ENCODE results near the gene SORBS1. TPM values are rescaled to one million over a fixed set of nuclear protein-coding genes. Genes with fewer than 3 reads are reported as not detected.

Gene SORBS1
- total RNA-seq, 1 donor from 2014 or later = 221 TPM

- Mint-ChIP-seq H3K27me3 (ENCODE audit: unreplicated experiment) (peaks cover 9% of the 10 kb centered on the region), H3K9me3 (ENCODE audit: unreplicated experiment) (peaks cover 4% of the 10 kb centered on the region), H3K36me3 (ENCODE audit: unreplicated experiment) (no peaks in the 10 kb centered on the region), H3K4me1 (ENCODE audit: low read depth, unreplicated experiment) (peaks cover 5% of the 10 kb centered on the region), H3K4me3 (ENCODE audit: unreplicated experiment) (no peak overlapping the region), H3K27ac (ENCODE audit: unreplicated experiment) (peak overlapping the region; percentile 54)
- no peak for DNase-seq
- no peak for TF ChIP-seq CTCF (IDR thresholded peaks at IDR 0.05; ENCODE audit: partially characterized antibody, unreplicated experiment)
Measured at GRCh38 chr10:95423164-95424005, 137.8 kb downstream of the SORBS1 start.

GRCh38 chr10:95422233-95422632, 138.9 kb downstream of the SORBS1 start:
- DNase-seq = no peak
- peaks cover 5% of the 10 kb centered on the region for H3K4me1 Mint-ChIP-seq (ENCODE audit: low read depth, unreplicated experiment)
- H3K9me3 Mint-ChIP-seq (ENCODE audit: unreplicated experiment) = peaks cover 4% of the 10 kb centered on the region
- no peaks in the 10 kb centered on the region for H3K36me3 Mint-ChIP-seq (ENCODE audit: unreplicated experiment)
- peaks cover 5% of the 10 kb centered on the region for H3K27me3 Mint-ChIP-seq (ENCODE audit: unreplicated experiment)
- H3K27ac Mint-ChIP-seq (ENCODE audit: unreplicated experiment) = no peak overlapping the region
- TF ChIP-seq CTCF (IDR thresholded peaks at IDR 0.05; ENCODE audit: partially characterized antibody, unreplicated experiment) = no peak
- H3K4me3 Mint-ChIP-seq (ENCODE audit: unreplicated experiment) = no peak overlapping the region

- peaks cover 6% of the 10 kb centered on the region for H3K4me1 Mint-ChIP-seq (ENCODE audit: low read depth, unreplicated experiment)
- peaks cover 4% of the 10 kb centered on the region for H3K9me3 Mint-ChIP-seq (ENCODE audit: unreplicated experiment)
- no peaks in the 10 kb centered on the region for H3K36me3 Mint-ChIP-seq (ENCODE audit: unreplicated experiment)
- H3K27ac Mint-ChIP-seq (ENCODE audit: unreplicated experiment) = no peak overlapping the region
- no peak for DNase-seq
- no peak overlapping the region for H3K4me3 Mint-ChIP-seq (ENCODE audit: unreplicated experiment)
- peaks cover 4% of the 10 kb centered on the region for H3K27me3 Mint-ChIP-seq (ENCODE audit: unreplicated experiment)
- no peak for TF ChIP-seq CTCF (IDR thresholded peaks at IDR 0.05; ENCODE audit: partially characterized antibody, unreplicated experiment)
Measured at GRCh38 chr10:95421782-95422181, 139.4 kb downstream of the SORBS1 start.

GRCh38 chr10:95419399-95419798, 141.8 kb downstream of the SORBS1 start:
- H3K4me3 Mint-ChIP-seq (ENCODE audit: unreplicated experiment) = no peak overlapping the region
- H3K27me3 Mint-ChIP-seq (ENCODE audit: unreplicated experiment) = peaks cover 4% of the 10 kb centered on the region
- peaks cover 7% of the 10 kb centered on the region for H3K9me3 Mint-ChIP-seq (ENCODE audit: unreplicated experiment)
- H3K4me1 Mint-ChIP-seq (ENCODE audit: low read depth, unreplicated experiment) = peaks cover 28% of the 10 kb centered on the region
- TF ChIP-seq CTCF (IDR thresholded peaks at IDR 0.05; ENCODE audit: partially characterized antibody, unreplicated experiment) = no peak
- no peak overlapping the region for H3K27ac Mint-ChIP-seq (ENCODE audit: unreplicated experiment)
- H3K36me3 Mint-ChIP-seq (ENCODE audit: unreplicated experiment) = no peaks in the 10 kb centered on the region
- no peak for DNase-seq

GRCh38 chr10:95416973-95417372, 144.2 kb downstream of the SORBS1 start:
- Mint-ChIP-seq H3K4me1 (ENCODE audit: low read depth, unreplicated experiment) (peaks cover 31% of the 10 kb centered on the region), H3K27me3 (ENCODE audit: unreplicated experiment) (peaks cover 5% of the 10 kb centered on the region), H3K36me3 (ENCODE audit: unreplicated experiment) (no peaks in the 10 kb centered on the region), H3K4me3 (ENCODE audit: unreplicated experiment) (no peak overlapping the region), H3K27ac (ENCODE audit: unreplicated experiment) (peak overlapping the region; percentile 77), H3K9me3 (ENCODE audit: unreplicated experiment) (peaks cover 9% of the 10 kb centered on the region)
- no peak for DNase-seq
- no peak for TF ChIP-seq CTCF (IDR thresholded peaks at IDR 0.05; ENCODE audit: partially characterized antibody, unreplicated experiment)

All from glutamatergic neuron (in vitro differentiated cells).